OCI-LY3 (cell line): ENCODE data around the gene FAM227B.

ENCODE experiments used
- EZH2phosphoT487 ChIP-seq: fragments of 200-600 bp; shearing (Covaris generic); IDR thresholded peaks from 2 replicates; pipeline ENCODE4 v1.6.1; 2018; ENCODE audit warnings: antibody characterized with exemption, mixed run types, low read depth
- TF ChIP-seq, protein P1 (sequence below): fragments of 200-600, 300-600 bp; sonication (generic); IDR thresholded peaks from 2 replicates; pipeline ENCODE4 v1.5.1; 2014; ENCODE audit warnings: antibody characterized with exemption, low read length, low read depth

DNA sequence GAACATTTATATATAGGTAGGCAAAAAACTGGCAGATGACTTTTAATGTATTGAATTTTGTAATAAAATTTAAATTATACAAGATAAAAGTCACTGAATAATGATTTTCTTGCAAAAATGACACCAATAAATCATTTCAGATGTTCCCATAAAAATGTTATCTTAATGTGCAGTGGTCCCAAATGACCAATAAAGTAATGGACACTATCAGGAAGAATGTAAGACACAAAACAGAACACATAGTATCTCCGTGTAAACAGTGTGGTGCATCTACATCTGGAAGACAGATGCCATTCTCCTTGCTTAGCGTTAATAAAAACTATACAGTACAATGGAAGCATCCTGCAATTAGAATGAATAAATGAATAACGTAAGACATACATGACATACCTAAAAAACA is 156.1 kb downstream of the FAM227B start:
- TF ChIP-seq, protein P1, sequence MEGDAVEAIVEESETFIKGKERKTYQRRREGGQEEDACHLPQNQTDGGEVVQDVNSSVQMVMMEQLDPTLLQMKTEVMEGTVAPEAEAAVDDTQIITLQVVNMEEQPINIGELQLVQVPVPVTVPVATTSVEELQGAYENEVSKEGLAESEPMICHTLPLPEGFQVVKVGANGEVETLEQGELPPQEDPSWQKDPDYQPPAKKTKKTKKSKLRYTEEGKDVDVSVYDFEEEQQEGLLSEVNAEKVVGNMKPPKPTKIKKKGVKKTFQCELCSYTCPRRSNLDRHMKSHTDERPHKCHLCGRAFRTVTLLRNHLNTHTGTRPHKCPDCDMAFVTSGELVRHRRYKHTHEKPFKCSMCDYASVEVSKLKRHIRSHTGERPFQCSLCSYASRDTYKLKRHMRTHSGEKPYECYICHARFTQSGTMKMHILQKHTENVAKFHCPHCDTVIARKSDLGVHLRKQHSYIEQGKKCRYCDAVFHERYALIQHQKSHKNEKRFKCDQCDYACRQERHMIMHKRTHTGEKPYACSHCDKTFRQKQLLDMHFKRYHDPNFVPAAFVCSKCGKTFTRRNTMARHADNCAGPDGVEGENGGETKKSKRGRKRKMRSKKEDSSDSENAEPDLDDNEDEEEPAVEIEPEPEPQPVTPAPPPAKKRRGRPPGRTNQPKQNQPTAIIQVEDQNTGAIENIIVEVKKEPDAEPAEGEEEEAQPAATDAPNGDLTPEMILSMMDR: no peak
- TF ChIP-seq EZH2phosphoT487: no peak
